H1 (cell line): ENCODE results near the gene ISLR2. TPM values are rescaled to one million over a fixed set of nuclear protein-coding genes. Genes with fewer than 3 reads are reported as not detected.

Source experiments
- CTCF ChIA-PET: fragments of 300-600 bp; sonication (Branson Sonifier 250); formaldehyde crosslinking; loops from one replicate; lab custom pipeline; 2021; ENCODE audit not compliant: partially characterized antibody; lab: Charles Lee
- POLR2A ChIA-PET: fragments of 300-600 bp; sonication (Branson Sonifier 250); formaldehyde crosslinking; loops from one replicate; lab custom pipeline; 2021; ENCODE audit warnings: inconsistent platforms; ENCODE audit not compliant: partially characterized antibody; lab: Charles Lee
- DNase-seq, 2 experiments: peaks; one replicate each; pipeline versions ENCODE4 v3.0.0 to v3.0.0-alpha.2; 2010 to 2022; ENCODE audit warnings: low spot score in 2 of 2, low read depth in 1 of 2, mixed read lengths in 1 of 2
- FAIRE-seq: peaks from 2 replicates; lab custom pipeline; 2011; peaks lifted over from hg19 to GRCh38; lab: Jason Lieb, UNC
- H2AFZ ChIP-seq: 2 replicates; pipeline ENCODE4 v1.8.1; 2012; ENCODE audit warnings: low read length, inconsistent platforms
- H2AK5ac ChIP-seq: 2 replicates; pipeline ENCODE4 v1.6.1; 2013; ENCODE audit warnings: low read depth, low read length
- H2BK120ac ChIP-seq: replicated peaks from 2 replicates; pipeline ENCODE3; 2013; ENCODE audit warnings: low read depth, low read length, inconsistent platforms
- H2BK12ac ChIP-seq: 2 replicates; pipeline ENCODE4 v1.6.1; 2013; ENCODE audit warnings: low read depth, low read length
- H2BK15ac ChIP-seq: 2 replicates; pipeline ENCODE4 v1.6.1; 2013; ENCODE audit warnings: low read length
- H2BK20ac ChIP-seq: 2 replicates; pipeline ENCODE4 v1.6.1; 2013; ENCODE audit warnings: low read length
- H2BK5ac ChIP-seq: 2 replicates; pipeline ENCODE4 v1.6.1; 2013; ENCODE audit warnings: low read depth, low read length
- H3K14ac ChIP-seq: 2 replicates; pipeline ENCODE4 v1.6.1; 2013; ENCODE audit warnings: inconsistent platforms; ENCODE audit not compliant: insufficient read length
- H3K18ac ChIP-seq: 2 replicates; pipeline ENCODE4 v1.6.1; 2013; ENCODE audit warnings: low read length; ENCODE audit errors: extremely low read depth
- H3K23ac ChIP-seq: 2 replicates; pipeline ENCODE4 v1.6.1; 2013; ENCODE audit warnings: inconsistent platforms; ENCODE audit not compliant: insufficient read length
- H3K23me2 ChIP-seq: 2 replicates; pipeline ENCODE4 v1.6.1; 2013; ENCODE audit warnings: low read depth, low read length
- H3K27ac ChIP-seq: 2 replicates; pipeline ENCODE4 v1.6.1; 2011; ENCODE audit warnings: low read depth, low read length, inconsistent platforms
- H3K27me3 ChIP-seq, 4 experiments: replicated peaks in 1 of 4; 1 replicate in 1 of 4; 2 replicates in 3 of 4; pipeline versions ENCODE4 v1.6.1 to v1.8.1; 2011 to 2013; ENCODE audit warnings: low read length in 3 of 4, mild to moderate bottlenecking in 3 of 4, inconsistent platforms in 2 of 4, mixed read lengths in 2 of 4, moderate library complexity in 1 of 4; ENCODE audit not compliant: control insufficient read depth in 3 of 4, insufficient read depth in 3 of 4; ENCODE audit errors: extremely low read depth in 1 of 4
- H3K36me3 ChIP-seq, 4 experiments: 2 replicates each; pipeline versions ENCODE4 v1.6.1 to v1.8.1; 2011 to 2013; ENCODE audit warnings: mild to moderate bottlenecking in 4 of 4, low read length in 3 of 4, moderate library complexity in 2 of 4, control low read depth in 1 of 4, inconsistent platforms in 1 of 4; ENCODE audit not compliant: insufficient read depth in 4 of 4, control insufficient read depth in 2 of 4
- H3K4ac ChIP-seq: replicated peaks from 2 replicates; pipeline ENCODE3; 2013; ENCODE audit warnings: low read length, low read depth, mixed read lengths, inconsistent platforms; ENCODE audit not compliant: insufficient read length
- H3K4me1 ChIP-seq, 4 experiments: replicated peaks in 1 of 4; 1 replicate in 1 of 4; 2 replicates in 3 of 4; pipeline versions ENCODE4 v1.6.1 to v1.8.1; 2011 to 2013; ENCODE audit warnings: low read length in 3 of 4, inconsistent platforms in 2 of 4, mixed read lengths in 1 of 4; ENCODE audit not compliant: insufficient read depth in 4 of 4, control insufficient read depth in 3 of 4
- H3K4me2 ChIP-seq, 2 experiments: 2 replicates each; pipeline versions ENCODE4 v1.6.1 to v1.8.1; 2011 to 2013; ENCODE audit warnings: low read depth in 2 of 2, low read length in 2 of 2, control low read depth in 1 of 2, inconsistent platforms in 1 of 2, mild to moderate bottlenecking in 1 of 2; ENCODE audit not compliant: insufficient read depth in 1 of 2
- H3K4me3 ChIP-seq, 4 experiments: fragments of 200-600, 300-600 bp in 1 of 4; sonication (generic), shearing (Covaris generic), sonication (Bioruptor Twin) in 1 of 4; 2 replicates each; pipeline versions ENCODE4 v1.5.1 to v1.8.1; 2011 to 2016; ENCODE audit warnings: low read length in 4 of 4, low read depth in 3 of 4, control low read depth in 2 of 4, inconsistent platforms in 2 of 4, mild to moderate bottlenecking in 2 of 4, mixed read lengths in 1 of 4, moderate library complexity in 1 of 4; ENCODE audit not compliant: insufficient read depth in 2 of 4; ENCODE audit errors: extremely low read depth in 1 of 4
- H3K56ac ChIP-seq: replicated peaks from 2 replicates; pipeline ENCODE3; 2013; ENCODE audit warnings: low read depth, mild to moderate bottlenecking, mixed read lengths, low read length, inconsistent platforms; ENCODE audit not compliant: insufficient read length
- H3K79me1 ChIP-seq: 2 replicates; pipeline ENCODE4 v1.6.1; 2013; ENCODE audit warnings: low read depth, low read length, control low read depth
- H3K79me2 ChIP-seq, 2 experiments: 2 replicates each; pipeline versions ENCODE4 v1.6.1 to v1.8.1; 2012 to 2013; ENCODE audit warnings: low read length in 2 of 2, mild to moderate bottlenecking in 2 of 2, inconsistent platforms in 1 of 2; ENCODE audit not compliant: insufficient read depth in 2 of 2, control insufficient read depth in 1 of 2
- H3K9ac ChIP-seq, 4 experiments: replicated peaks in 1 of 4; 1 replicate in 1 of 4; 2 replicates in 3 of 4; pipeline versions ENCODE4 v1.6.1 to v1.8.1; 2011 to 2013; ENCODE audit warnings: low read depth in 3 of 4, low read length in 3 of 4, control low read depth in 2 of 4, mild to moderate bottlenecking in 2 of 4, moderate library complexity in 2 of 4, inconsistent platforms in 1 of 4; ENCODE audit errors: extremely low read depth in 1 of 4
- H3K9me3 ChIP-seq, 2 experiments: 2 replicates each; pipeline versions ENCODE4 v1.6.1 to v1.8.1; 2012 to 2013; ENCODE audit warnings: mild to moderate bottlenecking in 2 of 2, moderate library complexity in 2 of 2, control low read depth in 1 of 2, inconsistent platforms in 1 of 2, low read depth in 1 of 2, low read length in 1 of 2, mixed read lengths in 1 of 2; ENCODE audit not compliant: insufficient read depth in 2 of 2
- H4K20me1 ChIP-seq, 2 experiments: replicated peaks in 1 of 2; 2 replicates each; pipeline versions ENCODE3 to v1.8.1; 2011 to 2013; ENCODE audit warnings: inconsistent platforms in 2 of 2, low read length in 2 of 2, mild to moderate bottlenecking in 1 of 2; ENCODE audit not compliant: insufficient read depth in 2 of 2, control insufficient read depth in 1 of 2
- H4K5ac ChIP-seq: 2 replicates; pipeline ENCODE4 v1.6.1; 2013; ENCODE audit warnings: low read length, low read depth, mixed read lengths, inconsistent platforms; ENCODE audit not compliant: insufficient read length
- H4K8ac ChIP-seq: 2 replicates; pipeline ENCODE4 v1.8.0; 2013; ENCODE audit warnings: mild to moderate bottlenecking, moderate library complexity, low read length, inconsistent platforms; ENCODE audit not compliant: insufficient read depth; ENCODE audit errors: extremely low read depth
- H4K91ac ChIP-seq: replicated peaks from 2 replicates; pipeline ENCODE3; 2013; ENCODE audit warnings: low read length, mixed read lengths, inconsistent platforms; ENCODE audit not compliant: insufficient read length
- BRCA1 ChIP-seq: IDR thresholded peaks from 2 replicates; pipeline ENCODE4 v1.6.1; 2012; ENCODE audit warnings: low read depth, low read length, improper control_type of control experiment
- JUN ChIP-seq: IDR thresholded peaks from 2 replicates; pipeline ENCODE4 v1.6.1; 2011; ENCODE audit warnings: low read depth, mild to moderate bottlenecking, improper control_type of control experiment, low read length
- JUND ChIP-seq: IDR thresholded peaks from 2 replicates; pipeline ENCODE4 v1.6.1; 2011; ENCODE audit warnings: mild to moderate bottlenecking, improper control_type of control experiment, low read length
- RAD21 ChIP-seq, 2 experiments: IDR thresholded peaks in 1 of 2; conservative IDR thresholded peaks in 1 of 2; 2 replicates each; pipeline ENCODE4 v1.6.1; 2011; ENCODE audit warnings: low read depth in 2 of 2, low read length in 2 of 2, improper control_type of control experiment in 1 of 2, inconsistent platforms in 1 of 2, mild to moderate bottlenecking in 1 of 2, moderate library complexity in 1 of 2
- SP4 ChIP-seq: IDR thresholded peaks from 2 replicates; pipeline ENCODE4 v1.6.1; 2012; ENCODE audit warnings: low read length, inconsistent platforms
- TAF1 ChIP-seq: IDR thresholded peaks from 2 replicates; pipeline ENCODE4 v1.6.1; 2011; ENCODE audit warnings: mild to moderate bottlenecking, low read depth, low read length
- YY1 ChIP-seq: IDR thresholded peaks from 2 replicates; pipeline ENCODE4 v1.6.1; 2011; ENCODE audit warnings: low read depth, mild to moderate bottlenecking, low read length
- ZNF274 ChIP-seq: IDR thresholded peaks from 2 replicates; pipeline ENCODE4 v1.7.0; 2012; ENCODE audit warnings: low read length, borderline replicate concordance; ENCODE audit errors: extremely low read depth
- WGBS, 2 experiments: shearing (Covaris generic) in 1 of 2; methylation state at CpG; one replicate each; pipeline versions ENCODE4 v1.1.6 to v1.1.7; 2013 to 2015; ENCODE audit warnings: low lambda C conversion rate in 2 of 2, mixed read lengths in 2 of 2, inconsistent platforms in 1 of 2, low coverage in 1 of 2, missing lambda C conversion rate in 1 of 2; ENCODE audit not compliant: insufficient replicate concordance in 2 of 2, insufficient coverage in 1 of 2, insufficient read length in 1 of 2; ENCODE audit errors: extremely low coverage in 1 of 2, missing lambda C conversion rate in 1 of 2; 5-methylcytosine and 5-hydroxymethylcytosine counted together
- polyA plus RNA-seq, 7 experiments: library from polyadenylated mRNA; depleted of rRNA in 3 of 7; stranded (reverse) in 5 of 7; unstranded in 2 of 7; fragments of >200 nt in 5 of 7; fragments of 200-250 nt in 2 of 7; gene quantifications; 1 replicate in 5 of 7; 2 replicates in 1 of 7; 4 replicates in 1 of 7; pipeline versions ENCODE4 v1.2.1 to v1.2.3, GENCODE V29; 2011 to 2013; ENCODE audit warnings: missing spikeins in 2 of 7, mixed read lengths in 2 of 7
- total RNA-seq: library from RNA; stranded (reverse); fragmentation: NEBNext Ultra II Directional; extraction: Animal tissue kit (Norgen Biotek cat#: 25700); gene quantifications from 2 replicates; pipeline ENCODE4 v1.2.1, GENCODE V29; 2021

ISLR2 gene
- total and polyA plus RNA-seq, 2 of the 8 experiments (the other 6 are each of a cell fraction or from before 2014, with no cell fraction given), result 0.47 to 0.58 TPM

- Histone ChIP-seq H3K79me2 (no peaks in the 10 kb centered on the region), H3K23ac (no peak overlapping the region), H4K20me1 (no peaks in the 10 kb centered on the region), H3K9me3 (no peaks in the 10 kb centered on the region), H3K36me3 (no peaks in the 10 kb centered on the region), H2BK5ac (no peak overlapping the region), H3K14ac (no peak overlapping the region), H3K9ac (no peak overlapping the region), H2BK12ac (no peak overlapping the region), H4K5ac (no peak overlapping the region), H3K79me1 (no peaks in the 10 kb centered on the region), H3K4me1 (peaks cover 0 to 2% (median 0%) of the 10 kb centered on the region in 4 experiments; a peak in 1 of 7 replicates), H3K4me2 (no peak overlapping the region), H3K18ac (no peak overlapping the region), H2AFZ (no peak overlapping the region), H2AK5ac (no peak overlapping the region), H4K8ac (no peak overlapping the region), H3K4me3 (no peak overlapping the region), H3K4ac (no peak overlapping the region), H3K56ac (no peak overlapping the region), H3K23me2 (no peaks in the 10 kb centered on the region), H2BK15ac (no peak overlapping the region), H2BK120ac (no peak overlapping the region), H3K27me3 (no peaks in the 10 kb centered on the region; a peak in 1 of 7 replicates), H2BK20ac (no peak overlapping the region), H4K91ac (no peak overlapping the region), H3K27ac (no peak overlapping the region)
- ChIA-PET POLR2A (interaction anchor here (0.5 kb wide), 2 partner anchors 10 to 13 kb away, joined by 3 to 5 read pairs; no protein-coding TSS in a partner anchor), CTCF (interaction anchor here (0.9 to 1.4 kb wide), 3 partner anchors 10 to 63 kb away, joined by 3 to 4 read pairs (median 3); no protein-coding TSS in a partner anchor)
- WGBS, 2 experiments, result 88% methylated on average over 1 of the region's 1 CpG; no CpG with 5 or more reads in 1 of the 2 experiments
- FAIRE-seq, result no peak
- DNase-seq, result no peak
- TF ChIP-seq JUND (no peak), JUN (no peak), BRCA1 (no peak), SP4 (no peak), ZNF274 (no peak), RAD21 (IDR thresholded peaks at IDR 0.05 in 1 of 2, conservative IDR thresholded peaks at IDR 0.05 in 1 of 2; ENCODE audit: low read depth in 2 of 2, low read length in 2 of 2) (no peak), YY1 (no peak), TAF1 (no peak)
These were observed 29.4 kb downstream of the ISLR2 start for GRCh38 chr15:74159773-74160172.
